ENCODE results near the gene ALDH5A1.
"Not testable (repeated sequence)": the region's sequence is repeated elsewhere in the genome, so short reads cannot be mapped to it uniquely, and the experiment has no call there.

The ALDH5A1 gene

GRCh38 chr6:24489470-24489869, 5.3 kb upstream of the ALDH5A1 start, which contains the start of gene GPLD1:
Gene GPLD1 (minus strand): TSS chr6:24489578. CDS start chr6:24489511, 67 bp downstream.
- no peak for DNase-seq

- no peak for DNase-seq
Measured at GRCh38 chr6:24489881-24490280, 4.9 kb upstream of the ALDH5A1 start.

GRCh38 chr6:24490948-24491347, 3.8 kb upstream of the ALDH5A1 start:
- no peak for DNase-seq

- DNase-seq: no peak
Measured at GRCh38 chr6:24492475-24492874, 2.3 kb upstream of the ALDH5A1 start.

- DNase-seq: no peak
Measured at GRCh38 chr6:24493945-24494820, 586 bp upstream of the ALDH5A1 start.

GRCh38 chr6:24497254-24497970, 2.6 kb downstream of the ALDH5A1 start:
- no peak for DNase-seq

- no peak for DNase-seq
Measured at GRCh38 chr6:24500683-24501082, 5.9 kb downstream of the ALDH5A1 start.

GRCh38 chr6:24501374-24501773, 6.6 kb downstream of the ALDH5A1 start:
- DNase-seq: no peak

- DNase-seq: no peak
Measured at GRCh38 chr6:24501914-24502313, 7.1 kb downstream of the ALDH5A1 start.

- no peak for DNase-seq
Measured at GRCh38 chr6:24504287-24504648, 9.5 kb downstream of the ALDH5A1 start.

GRCh38 chr6:24504649-24505586, 10.1 kb downstream of the ALDH5A1 start:
- DNase-seq: no peak

- no peak for DNase-seq
Measured at GRCh38 chr6:24506814-24507520, 12.2 kb downstream of the ALDH5A1 start.

GRCh38 chr6:24511976-24512375, 17.2 kb downstream of the ALDH5A1 start:
- not testable (repeated sequence) for DNase-seq

- DNase-seq: no peak
Measured at GRCh38 chr6:24513602-24514001, 18.8 kb downstream of the ALDH5A1 start.

- no peak for DNase-seq
Measured at GRCh38 chr6:24517659-24518543, 23.1 kb downstream of the ALDH5A1 start.

GRCh38 chr6:24520929-24521546, 26.3 kb downstream of the ALDH5A1 start:
- peak; percentile 23 to 28 for DNase-seq

- DNase-seq: no peak
Measured at GRCh38 chr6:24522228-24523176, 27.7 kb downstream of the ALDH5A1 start.

- no peak for DNase-seq
Measured at GRCh38 chr6:24524329-24524728, 29.6 kb downstream of the ALDH5A1 start.

- no peak for DNase-seq
Measured at GRCh38 chr6:24524805-24525204, 30.0 kb downstream of the ALDH5A1 start.

- no peak for DNase-seq
Measured at GRCh38 chr6:24529985-24530384, 35.2 kb downstream of the ALDH5A1 start.
